ENCODE measurements around the gene SLC9A1.

The SLC9A1 gene

GRCh38 chr1:27162090-27162489 is 7.2 kb upstream of the SLC9A1 start:
- no peak for DNase-seq (ENCODE audit: extremely low read depth, low read depth)
- no peak for TF ChIP-seq CTCF (IDR thresholded peaks at IDR 0.05; ENCODE audit: low read depth, low read length, missing control alignments)
- no peak overlapping the region for H3K4me3 ChIP-seq (replicated peaks; ENCODE audit: low read depth, low read length)

- no peak for TF ChIP-seq CTCF (IDR thresholded peaks at IDR 0.05; ENCODE audit: low read depth, low read length, missing control alignments)
- DNase-seq (ENCODE audit: extremely low read depth, low read depth): no peak
- no peak overlapping the region for H3K4me3 ChIP-seq (replicated peaks; ENCODE audit: low read depth, low read length)
Measured at GRCh38 chr1:27161594-27161993, 6.7 kb upstream of the SLC9A1 start.

- no peak for TF ChIP-seq CTCF (IDR thresholded peaks at IDR 0.05; ENCODE audit: low read depth, low read length, missing control alignments)
- no peak for DNase-seq (ENCODE audit: extremely low read depth, low read depth)
- no peak overlapping the region for H3K4me3 ChIP-seq (replicated peaks; ENCODE audit: low read depth, low read length)
Measured at GRCh38 chr1:27157194-27157593, 2.3 kb upstream of the SLC9A1 start.

GRCh38 chr1:27154469-27154990 is 395 bp downstream of the SLC9A1 start:
- TF ChIP-seq CTCF (IDR thresholded peaks at IDR 0.05; ENCODE audit: low read depth, low read length, missing control alignments): no peak
- H3K4me3 ChIP-seq (replicated peaks; ENCODE audit: low read depth, low read length): peak overlapping the region; percentile 58
- DNase-seq (ENCODE audit: extremely low read depth, low read depth): no peak

GRCh38 chr1:27153927-27154358 is 982 bp downstream of the SLC9A1 start:
- DNase-seq (ENCODE audit: extremely low read depth, low read depth): no peak
- no peak for TF ChIP-seq CTCF (IDR thresholded peaks at IDR 0.05; ENCODE audit: low read depth, low read length, missing control alignments)
- peak overlapping the region; percentile 58 for H3K4me3 ChIP-seq (replicated peaks; ENCODE audit: low read depth, low read length)

GRCh38 chr1:27153549-27153886 is 1.4 kb downstream of the SLC9A1 start:
- no peak for DNase-seq (ENCODE audit: extremely low read depth, low read depth)
- TF ChIP-seq CTCF (IDR thresholded peaks at IDR 0.05; ENCODE audit: low read depth, low read length, missing control alignments): no peak
- peak overlapping the region; percentile 58 for H3K4me3 ChIP-seq (replicated peaks; ENCODE audit: low read depth, low read length)
